ENCODE results near the gene AAGAB. TPM values are rescaled to one million over a fixed set of nuclear protein-coding genes. Genes with fewer than 3 reads are reported as not detected.

Gene AAGAB
- total RNA-seq, 1 donor from 2014 or later = 31.0 TPM

GRCh38 chr15:67194171-67195114 lies 60.0 kb downstream of the AAGAB start:
- peaks cover 30% of the 10 kb centered on the region for H3K4me1 Mint-ChIP-seq
- no peaks in the 10 kb centered on the region for H3K9me3 Mint-ChIP-seq
- peak overlapping the region; percentile 47 for H3K27ac Mint-ChIP-seq
- DNase-seq (ENCODE audit: low spot score in 2 of 2, unreplicated experiment in 2 of 2) = no peak
- no peak overlapping the region for H3K4me3 Mint-ChIP-seq
- no peaks in the 10 kb centered on the region for H3K27me3 Mint-ChIP-seq (ENCODE audit: low read depth)
- no peak for TF ChIP-seq CTCF (IDR thresholded peaks at IDR 0.05; ENCODE audit: unreplicated experiment)
- peaks cover 29% of the 10 kb centered on the region for H3K36me3 Mint-ChIP-seq

- H3K36me3 Mint-ChIP-seq = peaks cover 35% of the 10 kb centered on the region
- peaks cover 37% of the 10 kb centered on the region for H3K4me1 Mint-ChIP-seq
- H3K27ac Mint-ChIP-seq = peak overlapping the region; percentile 47
- no peak for TF ChIP-seq CTCF (IDR thresholded peaks at IDR 0.05; ENCODE audit: unreplicated experiment)
- no peak for DNase-seq (ENCODE audit: low spot score in 2 of 2, unreplicated experiment in 2 of 2)
- H3K4me3 Mint-ChIP-seq = no peak overlapping the region
- no peaks in the 10 kb centered on the region for H3K27me3 Mint-ChIP-seq (ENCODE audit: low read depth)
- no peaks in the 10 kb centered on the region for H3K9me3 Mint-ChIP-seq
Measured at GRCh38 chr15:67193223-67193990, 61.1 kb downstream of the AAGAB start.

GRCh38 chr15:67192185-67192820 lies 62.2 kb downstream of the AAGAB start:
- H3K4me1 Mint-ChIP-seq = peaks cover 37% of the 10 kb centered on the region
- DNase-seq (ENCODE audit: low spot score in 2 of 2, unreplicated experiment in 2 of 2) = no peak
- no peak overlapping the region for H3K4me3 Mint-ChIP-seq
- TF ChIP-seq CTCF (IDR thresholded peaks at IDR 0.05; ENCODE audit: unreplicated experiment) = no peak
- H3K27ac Mint-ChIP-seq = no peak overlapping the region
- H3K27me3 Mint-ChIP-seq (ENCODE audit: low read depth) = no peaks in the 10 kb centered on the region
- peaks cover 38% of the 10 kb centered on the region for H3K36me3 Mint-ChIP-seq
- no peaks in the 10 kb centered on the region for H3K9me3 Mint-ChIP-seq

- no peak for DNase-seq (ENCODE audit: low spot score in 2 of 2, unreplicated experiment in 2 of 2)
- no peak overlapping the region for H3K4me3 Mint-ChIP-seq
- peaks cover 36% of the 10 kb centered on the region for H3K4me1 Mint-ChIP-seq
- no peak overlapping the region for H3K27ac Mint-ChIP-seq
- peaks cover 44% of the 10 kb centered on the region for H3K36me3 Mint-ChIP-seq
- H3K27me3 Mint-ChIP-seq (ENCODE audit: low read depth) = no peaks in the 10 kb centered on the region
- H3K9me3 Mint-ChIP-seq = no peaks in the 10 kb centered on the region
- no peak for TF ChIP-seq CTCF (IDR thresholded peaks at IDR 0.05; ENCODE audit: unreplicated experiment)
Measured at GRCh38 chr15:67190813-67191212, 63.6 kb downstream of the AAGAB start.

GRCh38 chr15:67190326-67190725 lies 64.1 kb downstream of the AAGAB start:
- Mint-ChIP-seq H3K4me3 (no peak overlapping the region), H3K4me1 (peaks cover 36% of the 10 kb centered on the region), H3K36me3 (peaks cover 41% of the 10 kb centered on the region), H3K27ac (no peak overlapping the region), H3K9me3 (no peaks in the 10 kb centered on the region), H3K27me3 (ENCODE audit: low read depth) (no peaks in the 10 kb centered on the region)
- no peak for TF ChIP-seq CTCF (IDR thresholded peaks at IDR 0.05; ENCODE audit: unreplicated experiment)
- DNase-seq (ENCODE audit: low spot score in 2 of 2, unreplicated experiment in 2 of 2) = peak in 1 of 2 experiments; percentile 14

Measured in mesothelial cell of epicardium (in vitro differentiated cells).